Liver (tissue), 9 donors: Measurements from ENCODE around the gene TRIM65. TPM values are rescaled to one million over a fixed set of nuclear protein-coding genes. Genes with fewer than 3 reads are reported as not detected.
"Not testable (repeated sequence)": the region's sequence is repeated elsewhere in the genome, so short reads cannot be mapped to it uniquely, and the experiment has no call there.

Source experiments
- DNase-seq: peaks from one replicate; pipeline ENCODE4 v3.0.0-alpha.2; 2017; ENCODE audit warnings: low spot score
- H3K27ac ChIP-seq, 2 donors: one replicate each; pipeline ENCODE4 v1.7.0; 2013; ENCODE audit warnings: inconsistent platforms in 2 of 2, low read length in 2 of 2, control low read depth in 1 of 2, low read depth in 1 of 2, mild to moderate bottlenecking in 1 of 2
- H3K27me3 ChIP-seq, 4 donors: one replicate each; pipeline versions ENCODE4 v1.6.1 to v1.7.0; 2013; ENCODE audit warnings: low read length in 3 of 4, inconsistent platforms in 1 of 4, mild to moderate bottlenecking in 1 of 4, moderate library complexity in 1 of 4; ENCODE audit not compliant: control insufficient read depth in 4 of 4, insufficient read depth in 4 of 4
- H3K36me3 ChIP-seq, 4 donors: one replicate each; pipeline versions ENCODE4 v1.6.1 to v1.7.0; 2013; ENCODE audit warnings: low read length in 3 of 4, mild to moderate bottlenecking in 3 of 4, low read depth in 1 of 4, moderate library complexity in 1 of 4; ENCODE audit not compliant: control insufficient read depth in 4 of 4, insufficient read depth in 3 of 4
- H3K4me1 ChIP-seq, 4 donors: one replicate each; pipeline versions ENCODE4 v1.6.1 to v1.7.0; 2013; ENCODE audit warnings: low read length in 3 of 4, mild to moderate bottlenecking in 3 of 4, moderate library complexity in 1 of 4; ENCODE audit not compliant: control insufficient read depth in 4 of 4, insufficient read depth in 4 of 4
- H3K4me3 ChIP-seq, 3 donors: one replicate each; pipeline versions ENCODE4 v1.6.1 to v1.7.0; 2013; ENCODE audit warnings: low read length in 3 of 3, control low read depth in 1 of 3, low read depth in 1 of 3, mild to moderate bottlenecking in 1 of 3
- H3K9ac ChIP-seq, 2 donors: one replicate each; pipeline ENCODE4 v1.7.0; 2013; ENCODE audit warnings: low read length in 2 of 2, mild to moderate bottlenecking in 2 of 2, moderate library complexity in 2 of 2, control low read depth in 1 of 2, low read depth in 1 of 2
- H3K9me3 ChIP-seq, 4 donors: one replicate each; pipeline versions ENCODE4 v1.6.1 to v1.7.0; 2013; ENCODE audit warnings: low read length in 3 of 4; ENCODE audit not compliant: control insufficient read depth in 4 of 4
- ATF3 ChIP-seq: IDR thresholded peaks from 2 replicates; pipeline ENCODE4 v1.6.1; 2016; ENCODE audit warnings: antibody characterized with exemption
- CTCF ChIP-seq: fragments of 150-350 bp; IDR thresholded peaks from 2 replicates; pipeline ENCODE4 v1.5.1; 2017; ENCODE audit warnings: improper control_type of control experiment, low read depth, low read length; ENCODE audit not compliant: missing input control
- EGR1 ChIP-seq, 2 donors: IDR thresholded peaks; 2 replicates each; pipeline ENCODE4 v1.6.1; 2016 to 2018; ENCODE audit warnings: antibody characterized with exemption in 2 of 2, low read depth in 2 of 2
- FOXA1 ChIP-seq: IDR thresholded peaks from 2 replicates; pipeline ENCODE4 v1.6.1; 2016; ENCODE audit warnings: antibody characterized with exemption
- FOXA2 ChIP-seq: IDR thresholded peaks from 2 replicates; pipeline ENCODE4 v1.6.1; 2016; ENCODE audit warnings: antibody characterized with exemption
- GABPA ChIP-seq, 2 donors: IDR thresholded peaks in 1 of 2; conservative IDR thresholded peaks in 1 of 2; 2 replicates each; pipeline ENCODE4 v1.6.1; 2016; ENCODE audit warnings: antibody characterized with exemption in 2 of 2, mild to moderate bottlenecking in 1 of 2, moderate library complexity in 1 of 2
- HNF4G ChIP-seq: IDR thresholded peaks from 2 replicates; pipeline ENCODE4 v1.6.1; 2016; ENCODE audit warnings: antibody characterized with exemption
- JUND ChIP-seq, 2 donors: IDR thresholded peaks; 2 replicates each; pipeline ENCODE4 v1.6.1; 2016; ENCODE audit warnings: antibody characterized with exemption in 2 of 2
- MAX ChIP-seq: IDR thresholded peaks from 2 replicates; pipeline ENCODE4 v1.6.1; 2016; ENCODE audit warnings: antibody characterized with exemption
- NR2F2 ChIP-seq: IDR thresholded peaks from 2 replicates; pipeline ENCODE4 v1.6.1; 2016; ENCODE audit warnings: antibody characterized with exemption
- RAD21 ChIP-seq, 2 donors: IDR thresholded peaks; 2 replicates each; pipeline ENCODE4 v1.6.1; 2016; ENCODE audit warnings: antibody characterized with exemption in 2 of 2, mild to moderate bottlenecking in 2 of 2
- REST ChIP-seq: IDR thresholded peaks from 2 replicates; pipeline ENCODE4 v1.6.1; 2016; ENCODE audit warnings: antibody characterized with exemption, mild to moderate bottlenecking
- RXRA ChIP-seq, 2 donors: IDR thresholded peaks; 2 replicates each; pipeline ENCODE4 v1.6.1; 2017 to 2018; ENCODE audit warnings: antibody characterized with exemption in 2 of 2, mild to moderate bottlenecking in 1 of 2
- SP1 ChIP-seq: IDR thresholded peaks from 2 replicates; pipeline ENCODE4 v1.6.1; 2018; ENCODE audit warnings: antibody characterized with exemption, mild to moderate bottlenecking
- TAF1 ChIP-seq: conservative IDR thresholded peaks from 2 replicates; pipeline ENCODE4 v1.6.1; 2016; ENCODE audit warnings: antibody characterized with exemption, mild to moderate bottlenecking
- YY1 ChIP-seq: IDR thresholded peaks from 2 replicates; pipeline ENCODE4 v1.6.1; 2016; ENCODE audit warnings: antibody characterized with exemption, mild to moderate bottlenecking
- ZBTB33 ChIP-seq: IDR thresholded peaks from 2 replicates; pipeline ENCODE4 v1.6.1; 2016; ENCODE audit warnings: antibody characterized with exemption
- WGBS: extraction: QIAGEN DNeasy Blood & Tissue Kit; methylation state at CpG from one replicate; pipeline ENCODE4 v1.1.7; 2013; 5-methylcytosine and 5-hydroxymethylcytosine counted together
- polyA plus RNA-seq, 2 donors: library from polyadenylated mRNA; stranded (reverse) in 1 of 2; unstranded in 1 of 2; fragments of 200-250 nt in 1 of 2; fragments of >200 nt in 1 of 2; fragmentation: Nextera tagmentation in 1 of 2; extraction: Ambion mirVana in 1 of 2; gene quantifications; one replicate each; pipeline versions ENCODE4 v1.2.1 to v1.2.3, GENCODE V29; 2013 to 2015
- total RNA-seq, 2 donors: library from RNA; depleted of rRNA; stranded (reverse); fragments of >200 nt; gene quantifications; one replicate each; pipeline ENCODE4 v1.2.3, GENCODE V29; 2014
- donor health status: healthy.
- donor health status: healthy.
- donor health status: healthy.
- donor health status: healthy.
- donor health status: healthy.

TRIM65 gene
- total and polyA plus RNA-seq, 4 donors = 1.5 to 8.6 (median 6.5) TPM

- H3K9me3 ChIP-seq = no peaks in the 10 kb centered on the region
- DNase-seq = no peak
- H3K4me3 ChIP-seq = no peak overlapping the region
- TF ChIP-seq NR2F2 (no peak), ATF3 (no peak), MAX (no peak), GABPA (IDR thresholded peaks at IDR 0.05 in 1 of 2, conservative IDR thresholded peaks at IDR 0.05 in 1 of 2) (no peak), JUND (IDR thresholded peaks at IDR 0.05) (no peak), RXRA (IDR thresholded peaks at IDR 0.05) (no peak), REST (no peak), CTCF (no peak), FOXA1 (no peak), HNF4G (no peak), YY1 (no peak), EGR1 (IDR thresholded peaks at IDR 0.05; ENCODE audit: low read depth in 2 of 2) (no peak)
- peaks cover 7 to 23% (median 15%) of the 10 kb centered on the region in 4 donors for H3K4me1 ChIP-seq
- H3K27ac ChIP-seq = no peak overlapping the region
- WGBS = 96% methylated on average over 6 of the region's 6 CpGs
- H3K9ac ChIP-seq = no peak overlapping the region
- H3K36me3 ChIP-seq = peaks cover 0 to 1% (median 0%) of the 10 kb centered on the region in 4 donors
- H3K27me3 ChIP-seq = no peaks in the 10 kb centered on the region
These were observed 8.3 kb downstream of the TRIM65 start for GRCh38 chr17:75888484-75888883.

GRCh38 chr17:75885860-75886259 lies 10.9 kb downstream of the TRIM65 start:
- H3K4me3 ChIP-seq, H3K9me3 ChIP-seq, H3K9ac ChIP-seq, H3K36me3 ChIP-seq, H3K4me1 ChIP-seq, H3K27me3 ChIP-seq, DNase-seq, H3K27ac ChIP-seq: not testable (repeated sequence)
- WGBS = 91% methylated on average over 9 of the region's 9 CpGs

GRCh38 chr17:75885431-75885830 lies 11.3 kb downstream of the TRIM65 start:
- Histone ChIP-seq H3K27me3 (no peaks in the 10 kb centered on the region), H3K4me3 (no peak overlapping the region), H3K27ac (no peak overlapping the region), H3K9ac (no peak overlapping the region), H3K9me3 (no peaks in the 10 kb centered on the region), H3K4me1 (no peaks in the 10 kb centered on the region), H3K36me3 (no peaks in the 10 kb centered on the region)
- DNase-seq = no peak
- 76% methylated on average over 8 of the region's 8 CpGs for WGBS
- no peak for TF ChIP-seq NR2F2
- no peak for TF ChIP-seq RXRA (IDR thresholded peaks at IDR 0.05)
- no peak for TF ChIP-seq JUND (IDR thresholded peaks at IDR 0.05)
- TF ChIP-seq RAD21 (IDR thresholded peaks at IDR 0.05) = no peak
- TF ChIP-seq SP1 = no peak
- no peak for TF ChIP-seq ZBTB33
- TF ChIP-seq TAF1 = no peak
- no peak for TF ChIP-seq YY1
- no peak for TF ChIP-seq CTCF
- TF ChIP-seq FOXA2 = no peak
- no peak for TF ChIP-seq MAX
- TF ChIP-seq GABPA (IDR thresholded peaks at IDR 0.05 in 1 of 2, conservative IDR thresholded peaks at IDR 0.05 in 1 of 2) = no peak
